Measurements from ENCODE around the gene RNF157.

Gene RNF157

DNA sequence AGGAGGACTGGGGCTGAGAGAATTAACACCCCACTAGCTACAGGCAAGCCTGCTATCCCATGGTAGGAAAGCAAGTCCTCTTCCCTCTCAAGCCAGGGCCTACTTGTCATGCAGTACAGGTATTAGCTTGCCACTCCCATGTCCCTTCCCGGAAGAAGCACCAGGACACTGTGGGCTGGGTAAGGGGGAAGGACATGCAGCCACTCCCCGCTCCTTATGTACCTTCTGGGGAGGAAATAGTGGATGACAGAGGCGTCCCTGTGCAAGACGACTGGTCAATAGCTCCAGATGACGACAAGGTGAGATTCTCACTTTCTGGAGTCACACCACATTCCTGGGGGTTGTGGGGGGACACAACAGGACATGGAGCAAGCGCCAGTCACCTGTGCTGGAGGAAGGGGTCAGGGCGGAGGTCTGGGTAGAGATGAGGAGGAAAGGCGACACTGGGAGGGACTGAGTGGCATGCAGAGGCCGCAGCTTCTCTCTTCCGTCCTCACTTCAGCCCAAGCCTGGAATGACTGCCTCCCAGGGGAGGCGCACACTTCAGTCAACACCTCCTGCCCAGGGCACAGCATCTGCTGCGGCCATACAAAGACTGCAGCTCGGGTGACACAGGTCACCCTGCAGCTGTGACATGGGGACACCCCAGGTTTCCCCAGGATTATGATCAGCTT lies 84.2 kb downstream of the RNF157 start:
- DNase-seq: peak; percentile 54

DNA sequence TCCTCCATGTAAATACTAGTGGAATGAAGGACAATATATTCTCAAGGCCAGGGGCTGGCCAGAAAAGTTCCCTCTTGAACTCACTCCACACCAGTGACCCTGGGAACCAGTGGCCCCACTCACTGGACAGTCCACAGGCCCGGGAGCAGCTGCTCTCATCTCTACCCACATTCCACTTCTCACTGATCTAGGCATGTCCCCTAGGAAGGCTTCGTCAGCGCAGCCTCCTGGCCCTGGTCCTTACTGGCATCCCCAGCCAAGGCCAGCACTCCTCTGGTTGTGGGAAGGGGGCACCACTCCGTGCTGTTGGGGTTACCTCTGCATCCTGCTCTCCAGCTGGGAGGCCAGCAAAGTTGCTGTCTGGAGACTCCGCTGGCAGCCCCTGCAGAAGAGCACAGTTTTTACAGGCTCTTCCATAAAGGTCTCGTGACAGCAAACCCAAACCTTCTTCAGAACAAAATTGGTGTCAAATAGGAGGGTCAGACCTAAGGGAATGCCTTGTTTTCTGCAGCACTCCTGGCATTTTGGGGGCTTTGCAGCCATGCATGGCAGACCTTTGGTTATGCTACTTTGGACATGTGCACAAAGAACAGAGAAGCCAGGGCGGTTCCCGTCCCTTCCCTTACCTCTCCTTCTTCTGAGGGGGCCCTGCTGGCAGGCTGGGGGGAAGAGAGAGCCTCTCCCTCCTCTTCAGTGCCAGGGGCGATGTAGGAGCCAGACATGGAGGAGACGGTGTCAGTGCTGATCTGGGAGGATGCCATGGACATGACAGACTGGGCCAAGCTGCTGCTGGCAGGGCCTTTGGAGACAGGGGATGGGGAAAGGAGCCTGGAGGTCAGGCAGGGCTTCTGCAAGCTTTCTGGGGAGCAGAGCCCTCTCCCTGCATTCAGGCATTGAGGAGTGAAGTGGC lies 85.1 kb downstream of the RNF157 start:
- DNase-seq: peak; percentile 52

DNA sequence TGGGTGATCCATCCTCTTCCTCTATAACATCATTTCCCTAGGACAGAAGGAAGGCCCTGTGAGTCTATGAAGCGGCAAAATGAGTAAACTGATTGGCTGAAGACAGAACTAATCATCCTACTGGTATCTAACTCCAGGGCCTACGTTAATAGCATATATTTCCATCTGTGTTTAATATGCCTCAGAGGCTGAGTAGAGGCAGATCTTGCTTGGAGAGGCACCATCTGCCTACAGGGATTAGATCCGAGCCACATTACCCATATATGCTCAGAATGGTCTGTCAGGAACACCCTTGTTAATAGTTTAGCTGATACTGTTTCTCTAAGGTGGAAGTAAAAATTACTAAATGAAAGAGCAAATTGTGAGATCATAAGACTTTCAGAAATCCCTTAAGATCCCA lies 86.0 kb downstream of the RNF157 start:
- no peak for DNase-seq

DNA sequence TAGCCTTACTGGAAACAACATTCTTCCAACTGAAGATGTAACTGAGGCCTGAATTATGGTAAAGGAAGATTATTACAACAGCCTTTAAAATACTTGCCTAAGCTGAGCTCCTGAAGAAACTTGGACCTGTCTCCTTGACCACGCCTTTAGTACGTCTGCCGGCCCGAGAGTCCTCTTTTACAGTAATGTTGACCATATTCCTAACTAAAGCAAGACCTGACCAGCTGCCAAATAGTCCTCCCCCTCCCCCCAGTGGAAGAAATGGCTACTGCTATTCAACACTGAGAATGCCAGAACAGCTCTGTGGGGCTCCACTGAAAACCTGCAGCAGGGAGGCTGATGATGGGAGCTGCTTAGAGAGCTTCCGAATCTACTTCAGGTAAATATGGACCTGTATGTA lies 86.7 kb downstream of the RNF157 start:
- DNase-seq: peak; percentile 73

DNA sequence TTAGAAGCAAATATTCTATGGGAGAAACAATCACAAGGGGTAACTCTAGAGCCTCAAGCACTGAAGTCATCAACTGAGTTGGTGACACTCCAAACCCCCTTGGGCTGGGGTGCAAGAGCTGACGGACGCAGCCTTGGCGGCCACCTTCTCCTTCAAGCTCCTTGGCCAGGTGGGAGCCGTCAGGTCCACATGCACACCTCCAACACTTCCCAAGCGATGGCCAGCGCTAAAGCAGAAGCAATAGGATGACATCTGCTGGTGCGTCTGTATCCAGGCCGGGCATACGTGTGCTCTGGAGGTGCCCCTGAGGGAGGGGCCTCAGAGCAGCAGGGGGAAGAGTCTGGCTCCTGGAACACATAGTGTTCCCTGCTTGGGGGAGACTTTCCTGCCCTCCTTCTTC lies 87.1 kb downstream of the RNF157 start:
- DNase-seq: peak; percentile 49

DNA sequence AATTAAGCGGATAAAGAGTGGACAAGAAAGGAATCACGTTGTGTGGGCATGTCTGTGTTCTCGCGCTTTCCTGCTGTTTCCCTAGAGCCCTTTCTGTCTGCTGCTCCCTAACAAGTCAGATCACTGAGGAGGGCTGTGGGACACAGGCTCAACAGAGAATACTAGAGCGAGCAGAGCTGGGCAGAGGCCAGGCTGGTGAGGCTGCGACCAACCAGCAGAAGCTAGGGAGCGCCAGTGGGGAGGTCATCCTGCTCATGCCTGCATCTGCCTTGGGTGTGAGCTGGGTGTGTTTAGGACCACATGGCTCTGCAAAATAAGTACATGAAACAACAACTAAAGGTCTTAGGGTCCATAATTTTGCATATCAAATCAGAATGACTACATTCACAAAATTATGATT lies 87.7 kb downstream of the RNF157 start:
- peak; percentile 54 for DNase-seq

DNA sequence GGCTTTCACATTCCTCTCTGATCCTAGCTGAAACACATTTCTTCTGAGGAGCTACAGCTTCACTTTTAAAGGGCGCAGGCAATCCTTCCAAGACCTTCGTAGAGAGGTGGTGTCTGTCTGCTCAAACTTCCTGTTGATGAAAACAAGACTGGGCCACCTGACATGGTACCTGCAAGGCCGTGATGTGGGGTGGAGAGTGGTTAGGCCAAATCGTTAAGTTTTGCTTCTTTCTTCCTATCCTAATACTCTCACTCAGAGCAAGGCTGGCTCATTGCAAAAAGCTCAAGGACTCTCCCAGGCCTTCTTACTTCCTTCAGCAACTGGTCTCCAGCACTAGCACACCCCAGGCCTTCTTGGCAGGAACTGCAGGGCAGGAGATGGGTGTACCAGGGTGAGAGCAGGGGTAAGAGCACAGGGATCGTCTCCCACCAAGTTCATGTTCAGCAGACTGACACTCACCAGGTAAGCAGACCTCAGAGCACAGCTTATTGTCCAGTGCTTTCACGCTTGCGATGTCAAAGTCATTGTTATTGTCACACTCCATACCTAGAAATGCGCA lies 88.3 kb downstream of the RNF157 start:
- peak; percentile 38 for DNase-seq

DNA sequence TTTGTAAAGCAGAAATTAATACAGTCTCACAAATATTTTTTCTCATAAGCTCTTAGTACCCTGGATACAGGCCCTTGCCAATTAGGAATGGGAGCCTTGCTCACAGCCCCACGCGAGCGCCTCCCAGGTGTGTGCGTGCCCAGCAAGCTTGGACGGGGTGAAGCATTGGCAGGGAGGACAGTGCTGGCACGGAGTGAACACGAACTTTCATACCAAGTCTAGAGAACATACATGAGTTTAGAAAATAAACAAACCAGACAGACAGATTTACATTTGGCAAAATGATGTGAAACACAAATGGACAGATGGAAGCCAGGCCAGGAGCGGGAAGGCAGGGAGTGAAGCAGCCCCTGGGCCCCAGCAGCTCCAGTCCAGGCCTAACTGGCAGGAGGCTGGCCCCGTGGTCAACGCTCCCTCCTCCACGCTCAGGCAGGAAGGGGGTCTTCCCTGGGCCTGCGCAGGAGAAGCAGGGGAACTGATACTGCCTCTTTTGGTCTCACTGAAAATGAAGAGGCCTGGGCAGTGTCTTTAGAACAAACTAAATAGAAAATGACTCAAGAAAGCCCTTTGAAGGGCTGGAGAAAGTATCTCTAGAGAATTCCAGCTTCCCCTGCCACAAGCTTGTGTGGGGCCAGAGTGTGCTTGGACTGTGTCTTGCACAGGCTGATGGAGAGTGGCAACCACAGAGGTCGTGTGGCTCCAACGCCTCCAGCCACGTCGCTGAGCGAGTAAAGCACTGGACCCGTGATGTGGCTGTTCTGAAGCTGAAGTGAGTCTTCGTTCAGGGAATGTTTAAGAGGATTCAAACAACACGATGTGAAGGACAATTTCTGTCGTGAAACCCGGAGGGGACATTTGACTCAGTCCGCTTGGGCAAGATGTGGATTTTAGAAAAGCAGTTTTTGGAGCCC lies 89.3 kb downstream of the RNF157 start:
- DNase-seq: peak; percentile 46

DNA sequence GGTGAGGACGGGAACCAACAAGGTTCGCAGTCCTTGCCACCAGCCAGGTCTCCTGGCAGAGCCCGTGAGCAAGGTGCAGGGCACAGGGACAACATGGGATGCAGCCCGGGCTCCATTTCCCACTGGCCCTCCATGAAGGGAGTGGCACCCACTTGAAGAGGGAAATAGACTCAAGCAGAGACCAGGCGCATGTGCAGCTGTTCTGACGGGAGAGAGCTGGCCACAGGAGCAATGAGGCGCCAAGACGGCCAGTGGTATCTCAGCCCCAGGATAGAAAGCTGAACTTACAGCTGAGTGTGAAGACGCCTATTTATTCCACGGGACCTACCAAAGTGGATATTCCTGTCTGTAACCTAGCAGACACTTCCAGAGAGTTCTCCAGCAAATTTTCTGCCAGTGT lies 91.1 kb downstream of the RNF157 start:
- DNase-seq: no peak

DNA sequence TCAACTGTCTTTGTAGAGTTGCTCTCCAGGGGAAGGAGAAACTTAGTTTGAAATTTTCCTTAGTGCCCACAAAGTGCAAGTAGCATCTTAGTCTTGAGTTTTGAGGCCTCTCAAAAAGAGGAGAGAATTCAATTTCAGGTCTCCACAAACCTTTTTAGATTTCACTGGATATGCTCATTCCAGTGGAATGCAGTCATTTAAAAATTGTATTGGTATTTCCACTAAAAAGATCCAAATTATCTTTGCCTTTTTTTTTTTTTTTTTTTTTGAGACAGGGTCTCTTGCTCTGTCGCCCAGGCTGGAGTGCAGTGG lies 92.3 kb downstream of the RNF157 start:
- DNase-seq: no peak

DNA sequence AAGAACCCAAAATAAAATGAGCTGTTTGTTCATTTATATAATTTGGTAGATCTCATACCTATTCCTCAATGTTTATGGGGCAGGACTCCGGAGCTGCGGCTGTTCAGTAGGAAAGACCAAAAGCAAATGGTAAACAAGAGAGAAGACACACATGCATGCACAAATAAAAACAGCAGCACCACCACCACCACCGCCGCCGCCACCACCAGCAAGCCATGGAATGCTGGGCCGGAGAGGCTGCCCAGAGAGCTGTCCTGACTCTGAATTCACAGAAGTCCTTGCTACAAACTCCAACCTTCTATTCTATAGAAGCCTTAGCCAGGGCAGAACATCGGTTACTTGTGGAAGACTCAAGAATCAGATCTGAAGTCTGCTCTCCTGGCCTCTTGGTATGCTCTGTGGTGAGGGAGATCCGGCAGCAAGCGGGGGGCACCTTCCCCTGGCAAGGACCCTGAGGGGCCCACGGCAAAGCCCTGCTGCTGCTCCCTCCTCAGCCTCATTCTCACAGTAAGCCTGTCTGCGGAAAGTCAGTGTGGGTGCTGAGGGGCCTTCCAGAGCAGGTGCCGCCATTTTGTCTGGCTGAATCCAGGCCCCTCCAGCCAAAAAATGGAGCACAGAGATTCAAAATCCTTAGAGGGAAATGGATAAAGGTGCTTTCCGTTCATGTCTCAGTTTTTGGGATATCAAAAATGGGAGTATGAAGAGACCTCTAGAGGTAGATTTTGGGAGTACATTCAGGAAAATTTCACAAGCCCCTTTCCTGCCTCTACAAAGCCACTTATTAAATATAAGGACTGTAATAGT lies 92.9 kb downstream of the RNF157 start:
- DNase-seq: no peak

DNA sequence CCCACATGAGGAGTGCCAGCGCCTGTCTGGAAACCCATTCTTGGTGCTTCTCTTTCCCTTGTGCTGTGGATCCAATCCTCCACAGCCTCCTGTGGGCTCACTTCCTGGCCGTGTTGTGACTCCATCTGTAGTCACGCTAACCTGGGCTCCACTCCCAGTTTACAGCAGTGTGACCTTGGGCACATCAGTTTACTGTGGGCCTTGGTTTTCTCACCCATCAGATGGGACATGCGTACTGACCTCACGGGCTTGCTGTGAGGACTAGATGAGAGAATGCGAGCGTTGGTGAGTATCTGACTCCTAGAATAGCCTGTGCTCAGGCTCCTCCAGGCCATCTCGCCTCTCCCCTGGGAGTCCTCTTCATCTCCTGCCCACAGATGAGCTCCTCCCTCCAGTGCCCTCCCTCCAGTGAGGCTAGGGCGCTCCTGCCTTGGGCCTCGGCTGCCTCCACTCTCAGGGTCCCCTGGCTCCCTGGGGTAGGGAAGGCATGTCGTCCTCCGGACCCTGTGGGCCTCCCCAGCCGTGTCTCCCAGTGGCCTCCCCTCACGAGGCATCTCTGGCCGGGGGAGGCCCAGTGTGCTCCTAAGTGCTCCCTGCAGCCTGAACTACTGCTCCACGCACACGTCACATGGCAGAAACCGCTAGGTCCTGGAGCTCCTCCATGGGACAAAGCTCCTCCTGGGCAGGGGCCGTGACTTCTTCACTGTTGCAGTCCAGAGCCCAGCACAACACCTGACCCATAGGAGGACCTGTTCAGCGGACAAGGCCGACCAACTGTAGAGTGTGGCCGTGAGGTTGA lies 94.0 kb downstream of the RNF157 start:
- DNase-seq: peak; percentile 46

DNA sequence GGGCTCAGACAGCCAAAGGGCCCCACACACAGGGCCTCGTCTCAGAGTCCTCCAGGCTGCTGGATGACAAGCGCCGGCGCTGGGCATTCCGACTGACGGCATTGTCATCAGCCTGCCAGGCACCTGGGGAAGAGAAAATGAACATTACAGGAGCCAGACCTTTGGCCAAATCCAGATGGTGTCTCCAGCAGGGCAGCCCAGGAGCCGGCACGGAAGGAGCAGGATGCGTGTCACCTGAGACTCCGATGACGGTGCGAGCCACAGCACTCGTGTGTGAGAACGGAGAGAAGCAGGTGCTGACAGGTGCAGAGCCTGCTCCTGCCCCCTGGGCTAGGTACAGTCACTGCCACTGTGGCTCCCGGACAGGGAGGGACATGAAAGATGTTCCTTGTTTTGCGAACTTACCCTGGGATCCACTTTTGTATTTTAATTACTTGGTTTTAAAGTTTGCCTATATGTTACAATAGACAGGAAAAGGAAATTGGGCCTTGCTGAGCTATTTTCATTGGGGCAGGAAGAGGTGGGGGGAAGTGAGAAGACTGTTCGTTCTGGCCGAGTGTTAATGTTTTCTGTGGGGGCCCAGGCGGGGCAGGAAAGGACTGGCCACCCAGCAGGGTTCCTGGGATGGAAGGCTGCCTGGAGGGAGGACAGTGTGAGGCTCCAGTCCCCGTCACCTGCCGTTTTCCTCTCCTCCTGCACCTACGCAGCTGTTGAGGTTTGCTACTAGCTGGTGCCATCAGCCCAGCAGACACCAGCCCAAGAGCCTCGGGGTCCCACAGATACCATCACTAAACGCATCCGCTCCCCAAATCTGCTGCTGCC lies 94.9 kb downstream of the RNF157 start:
- DNase-seq: no peak

DNA sequence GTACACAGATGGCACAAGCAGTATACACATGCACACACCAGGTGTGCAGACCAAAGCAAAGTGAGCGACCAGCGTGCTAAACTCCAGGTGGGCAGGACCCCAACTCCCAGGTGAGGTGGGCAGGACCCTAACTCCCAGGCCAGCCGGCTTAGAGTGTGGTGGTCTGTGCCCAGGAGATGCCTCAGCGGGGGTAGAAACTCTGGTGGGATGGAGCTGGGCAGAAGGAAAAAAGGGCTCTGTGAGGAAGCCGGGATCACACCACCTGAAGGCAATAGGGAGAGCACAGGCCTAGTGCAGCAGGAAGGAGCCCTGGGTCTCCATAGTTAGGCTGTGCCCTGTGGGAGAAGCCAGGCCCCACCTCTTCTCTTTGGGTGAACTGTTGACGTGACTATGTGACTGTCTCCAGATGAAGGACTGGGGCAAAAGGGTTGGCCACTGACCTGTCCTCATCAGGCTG lies 97.7 kb downstream of the RNF157 start:
- no peak for DNase-seq

DNA sequence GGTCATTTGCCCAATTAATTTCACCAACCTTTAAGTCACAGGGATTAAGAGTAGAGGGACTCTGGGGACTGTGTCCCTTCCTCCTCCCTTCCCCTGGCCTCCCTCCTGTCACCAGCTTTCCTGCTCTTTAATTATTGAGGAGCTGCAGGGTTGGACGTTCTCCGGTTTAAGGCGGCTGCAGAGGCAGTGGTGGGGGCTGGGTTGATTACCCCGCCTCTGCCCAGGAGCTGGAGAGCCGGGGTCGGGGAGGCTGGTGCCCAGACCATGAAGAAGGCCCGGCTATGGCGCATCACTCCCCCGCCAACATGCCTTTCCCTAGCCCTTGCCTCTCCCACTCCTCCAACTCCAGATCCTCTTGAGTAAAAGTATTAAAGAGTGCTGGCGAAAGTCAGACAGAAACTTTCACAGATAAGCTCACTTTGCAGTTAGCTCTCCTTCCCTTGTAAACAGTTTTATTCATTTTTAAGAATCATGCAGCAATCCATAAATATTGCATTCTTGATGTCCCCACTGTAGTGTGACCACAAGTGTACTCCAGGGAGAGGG lies 98.2 kb downstream of the RNF157 start:
- DNase-seq: no peak

DNA sequence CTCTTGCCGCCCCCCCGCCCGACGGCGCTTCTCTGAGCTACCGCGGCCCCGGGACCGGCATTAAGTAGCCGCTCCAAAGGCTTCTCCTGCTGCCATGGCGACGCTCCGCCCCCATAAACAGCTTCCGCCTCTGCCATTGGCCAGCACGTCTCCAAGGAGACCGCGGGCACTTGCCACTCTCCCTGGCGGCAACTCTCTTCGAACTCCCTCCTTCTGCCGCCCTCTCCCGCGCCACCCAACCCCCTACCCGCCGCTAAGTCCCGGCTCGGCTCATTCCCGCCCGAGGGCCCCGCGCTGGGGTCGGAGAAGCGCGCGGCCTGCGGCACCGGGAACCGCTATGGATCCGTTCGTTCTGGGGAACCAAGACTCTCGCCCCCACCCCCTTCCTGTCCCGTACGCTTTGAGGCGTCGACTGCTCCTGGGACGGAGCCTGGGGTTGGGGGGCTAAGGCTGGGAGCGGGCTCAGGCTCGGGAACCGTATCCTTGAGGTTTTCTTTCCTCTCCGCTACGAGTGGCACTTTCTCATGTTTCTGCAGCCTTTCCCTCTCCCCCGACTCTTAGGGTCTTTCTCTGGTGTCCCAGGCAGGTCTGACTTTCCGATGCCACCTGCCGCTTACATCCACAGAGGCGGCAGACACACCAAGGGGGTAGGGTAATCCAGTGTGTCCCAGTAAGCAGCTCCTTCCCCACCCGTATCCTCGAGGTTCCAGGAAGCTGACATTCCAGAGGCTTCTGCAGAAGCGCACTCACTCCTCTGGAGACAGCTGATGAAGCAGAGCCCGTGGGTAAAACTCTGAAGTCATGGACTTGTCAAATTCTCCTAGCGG lies 98.9 kb downstream of the RNF157 start, which contains the start of gene FOXJ1:
Gene FOXJ1 (minus strand): TSS at position 34 of the 827 bp plus-strand sequence. CDS start 850 bp downstream, outside the sequence.
- DNase-seq: peak; percentile 99

DNA sequence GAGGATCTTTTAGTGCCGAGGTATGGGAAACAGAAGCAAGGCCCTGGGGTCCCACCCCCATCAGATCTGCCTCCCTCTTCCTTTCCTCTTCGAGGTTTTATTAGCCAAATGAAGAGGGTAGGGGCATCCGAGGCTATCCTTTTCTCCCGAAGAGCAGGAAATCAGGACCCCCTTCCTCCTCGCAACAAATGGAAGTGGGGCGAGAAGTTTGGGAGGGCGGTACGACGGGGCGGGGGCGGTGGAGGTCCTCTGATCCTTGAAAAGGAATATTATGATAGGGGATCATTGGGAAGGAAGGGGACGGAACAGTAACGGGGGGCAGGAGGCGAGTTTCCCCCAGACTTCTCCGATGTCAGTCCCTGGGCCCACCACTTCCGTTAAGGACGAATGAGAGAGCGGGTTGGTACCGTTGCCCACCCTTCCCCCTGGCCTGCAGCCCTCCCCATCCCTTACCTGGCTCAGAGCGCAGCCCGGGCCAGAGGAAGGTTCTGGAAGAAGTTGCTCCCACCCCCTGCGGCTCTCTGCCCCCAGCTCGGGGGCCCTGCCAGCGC lies 99.6 kb downstream of the RNF157 start:
- DNase-seq: no peak

Data from islet precursor cell (in vitro differentiated cells).